GM18858 (cell line): ENCODE data around the gene SLC23A2.
"Not testable (repeated sequence)": the region's sequence is repeated elsewhere in the genome, so short reads cannot be mapped to it uniquely, and the experiment has no call there.

Experiments used
- ATAC-seq: cut with Tn5 transposase; IDR thresholded peaks from one replicate; pipeline ENCODE4 v1.9.1; 2021; ENCODE audit not compliant: unreplicated experiment

The SLC23A2 gene

GRCh38 chr20:4853004-4853403 is 148.3 kb downstream of the SLC23A2 start:
- no peak for ATAC-seq

GRCh38 chr20:4850960-4851359 is 150.3 kb downstream of the SLC23A2 start:
- ATAC-seq = no peak

DNA sequence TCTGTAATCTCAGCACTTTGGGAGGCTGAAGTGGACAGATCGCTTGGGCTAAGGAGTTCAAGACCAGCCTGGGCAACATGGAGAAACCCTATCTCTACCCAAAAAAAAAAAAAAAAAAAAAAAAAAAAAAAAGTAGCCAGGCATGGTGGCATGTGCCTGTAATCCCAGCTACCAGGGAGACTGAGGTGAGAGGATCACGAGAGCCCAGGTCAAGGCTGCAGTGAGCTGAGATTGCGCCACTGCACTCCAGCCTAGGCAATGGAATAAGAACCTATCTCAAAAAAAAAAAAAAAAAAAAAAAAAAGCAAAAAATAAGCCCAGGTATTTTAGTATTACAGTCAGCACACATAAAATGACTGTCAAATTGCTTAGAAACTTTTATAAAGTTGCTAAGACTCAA is 152.5 kb downstream of the SLC23A2 start:
- ATAC-seq = not testable (repeated sequence)

- ATAC-seq = no peak
These were observed 153.3 kb downstream of the SLC23A2 start for GRCh38 chr20:4848041-4848440.

DNA sequence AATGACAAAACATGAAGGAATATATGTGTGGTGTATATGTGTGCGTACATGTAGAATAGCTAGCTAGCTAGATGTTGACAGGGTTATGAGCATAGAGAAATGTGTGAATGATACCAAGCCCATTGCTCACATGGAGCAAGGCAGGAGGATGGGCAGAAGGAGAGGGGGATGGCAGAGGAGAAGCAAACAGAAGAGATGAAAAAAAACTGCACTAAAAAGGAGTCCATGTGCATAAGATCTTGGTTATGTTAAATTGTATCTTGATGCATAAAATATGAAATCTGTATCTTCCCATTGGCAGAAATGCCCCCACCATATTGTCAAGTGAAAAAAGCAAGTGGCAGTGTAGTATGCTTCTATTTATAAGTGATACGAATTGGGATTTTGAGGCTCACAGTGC is 154.5 kb downstream of the SLC23A2 start:
- ATAC-seq = no peak

DNA sequence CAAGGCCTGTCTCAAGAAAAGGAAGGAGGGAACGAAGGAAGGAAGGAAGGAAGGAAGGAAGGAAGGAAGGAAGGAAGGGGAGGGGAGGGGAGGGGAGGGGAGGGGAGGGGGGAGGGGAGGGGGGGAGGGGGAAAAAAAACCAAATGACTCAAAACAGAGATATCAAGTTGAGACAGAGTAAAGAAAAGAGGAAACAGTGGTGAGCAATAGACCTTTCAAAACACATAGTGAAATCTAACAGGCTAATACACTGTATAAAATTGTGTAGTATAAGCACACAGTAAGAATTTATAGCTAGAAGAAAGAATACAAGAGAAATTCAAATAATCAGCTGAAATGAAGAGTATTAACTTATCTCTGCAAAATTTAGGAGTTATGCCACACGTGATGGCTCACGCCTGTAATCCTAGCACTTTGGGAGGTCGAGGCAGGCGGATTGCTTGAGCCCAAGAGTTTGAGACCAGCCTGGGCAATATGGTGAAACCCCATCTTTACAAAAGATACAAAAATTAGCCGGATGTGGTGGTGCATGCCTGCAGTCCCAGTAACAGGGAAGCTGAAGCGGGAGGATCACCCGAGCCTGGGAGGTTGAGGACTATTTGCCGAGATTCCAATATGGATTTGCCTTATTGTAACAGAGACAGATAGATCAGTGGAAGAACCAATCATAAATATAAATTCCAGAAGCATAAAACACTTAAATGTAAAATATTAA is 156.4 kb downstream of the SLC23A2 start:
- no peak for ATAC-seq

- ATAC-seq = no peak
These were observed 157.0 kb downstream of the SLC23A2 start for GRCh38 chr20:4844325-4844724.

DNA sequence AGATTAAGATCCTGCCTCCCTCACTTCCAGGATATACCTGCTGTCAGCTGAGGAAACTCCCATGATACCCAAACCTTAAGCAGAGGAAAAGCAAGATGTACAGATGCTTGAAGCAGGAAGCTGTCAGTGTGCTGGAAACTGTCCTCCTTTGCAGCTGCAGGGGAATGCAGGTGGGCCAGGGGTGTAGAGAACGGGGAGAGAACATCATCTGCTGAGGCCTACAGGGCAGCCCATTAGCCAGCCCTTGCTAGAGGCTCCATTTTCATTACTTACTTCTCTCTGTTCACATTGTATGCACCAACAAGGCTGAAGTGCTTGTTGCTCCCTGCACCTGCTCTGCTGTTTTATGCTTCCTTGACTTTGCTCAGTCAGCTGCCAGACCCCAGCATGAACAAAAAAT is 160.5 kb downstream of the SLC23A2 start:
- no peak for ATAC-seq

DNA sequence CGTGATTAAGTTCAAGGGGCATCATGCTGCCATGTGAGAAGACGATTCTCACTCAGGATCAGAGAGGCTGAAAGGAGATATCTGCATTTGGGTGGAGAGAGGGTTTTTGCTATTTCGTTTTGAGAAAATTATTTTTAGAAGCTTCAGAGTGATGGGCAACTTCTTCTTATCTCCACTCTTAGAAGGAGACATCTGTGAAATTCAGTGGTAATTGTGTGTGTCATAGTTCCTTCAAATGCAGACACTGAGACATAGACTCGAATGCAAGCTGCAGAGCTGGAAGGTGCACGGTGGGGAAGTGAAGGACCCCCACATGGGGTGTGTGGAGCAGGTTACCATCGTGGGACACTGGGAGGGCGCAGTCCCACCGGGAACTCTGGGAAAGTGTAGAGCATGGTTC is 162.8 kb downstream of the SLC23A2 start:
- no peak for ATAC-seq

DNA sequence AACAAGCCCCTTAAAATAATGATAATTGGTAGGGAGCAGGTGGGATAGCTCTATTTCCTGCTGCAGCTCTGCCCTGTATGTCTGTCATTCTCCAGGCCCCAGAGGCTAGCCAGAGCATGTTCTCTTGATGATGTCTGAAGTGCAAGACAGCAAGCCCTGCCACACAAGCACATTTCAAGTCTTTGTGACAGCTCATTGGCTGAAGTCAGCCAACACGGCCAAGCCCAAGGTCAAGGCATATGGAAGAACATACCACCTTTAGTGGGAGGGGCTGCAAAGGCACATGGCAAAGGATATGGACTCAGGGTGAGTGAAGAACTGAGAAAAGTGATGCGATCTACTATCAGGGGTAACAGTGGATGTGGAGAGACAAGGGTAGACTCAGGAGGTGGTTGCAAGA is 163.6 kb downstream of the SLC23A2 start:
- no peak for ATAC-seq

DNA sequence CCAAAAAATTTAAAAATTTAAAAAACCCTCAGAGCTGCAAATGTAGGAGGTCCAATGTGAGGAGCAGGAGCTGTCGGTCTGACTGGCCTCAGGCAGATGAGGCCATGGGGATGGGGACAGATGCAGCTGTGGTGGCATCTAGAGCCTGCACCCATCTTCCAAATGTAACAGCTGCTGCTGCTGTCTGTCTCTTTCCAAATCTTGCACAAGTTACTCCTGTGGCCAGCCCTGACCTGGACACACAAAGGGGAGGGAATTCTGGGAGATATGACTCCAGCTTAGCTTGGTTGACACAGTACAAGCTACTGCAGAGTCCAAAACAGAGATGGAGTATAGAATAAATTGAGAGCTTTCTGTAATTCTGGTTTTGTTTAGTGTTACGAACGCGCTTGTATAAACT is 164.4 kb downstream of the SLC23A2 start:
- ATAC-seq = no peak

DNA sequence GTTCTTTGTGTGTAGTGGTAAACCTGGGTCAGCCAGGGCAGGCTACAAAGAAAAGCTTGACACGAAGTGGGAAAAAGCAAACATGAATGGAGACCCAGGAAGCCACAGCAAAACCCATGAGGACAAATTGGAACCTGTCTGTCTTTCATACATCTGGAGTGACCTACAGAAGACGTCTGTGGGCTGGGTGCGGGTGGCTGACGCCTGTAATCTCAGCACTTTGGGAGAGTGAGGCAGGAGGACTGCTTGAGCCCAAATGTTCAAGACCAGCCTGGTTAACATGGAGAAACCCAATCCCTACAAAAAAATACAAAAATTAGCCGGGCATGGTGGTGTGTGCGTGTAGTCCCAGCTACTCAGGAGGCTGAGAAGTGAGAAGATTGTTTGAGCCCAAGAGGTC is 164.8 kb downstream of the SLC23A2 start:
- ATAC-seq = no peak

DNA sequence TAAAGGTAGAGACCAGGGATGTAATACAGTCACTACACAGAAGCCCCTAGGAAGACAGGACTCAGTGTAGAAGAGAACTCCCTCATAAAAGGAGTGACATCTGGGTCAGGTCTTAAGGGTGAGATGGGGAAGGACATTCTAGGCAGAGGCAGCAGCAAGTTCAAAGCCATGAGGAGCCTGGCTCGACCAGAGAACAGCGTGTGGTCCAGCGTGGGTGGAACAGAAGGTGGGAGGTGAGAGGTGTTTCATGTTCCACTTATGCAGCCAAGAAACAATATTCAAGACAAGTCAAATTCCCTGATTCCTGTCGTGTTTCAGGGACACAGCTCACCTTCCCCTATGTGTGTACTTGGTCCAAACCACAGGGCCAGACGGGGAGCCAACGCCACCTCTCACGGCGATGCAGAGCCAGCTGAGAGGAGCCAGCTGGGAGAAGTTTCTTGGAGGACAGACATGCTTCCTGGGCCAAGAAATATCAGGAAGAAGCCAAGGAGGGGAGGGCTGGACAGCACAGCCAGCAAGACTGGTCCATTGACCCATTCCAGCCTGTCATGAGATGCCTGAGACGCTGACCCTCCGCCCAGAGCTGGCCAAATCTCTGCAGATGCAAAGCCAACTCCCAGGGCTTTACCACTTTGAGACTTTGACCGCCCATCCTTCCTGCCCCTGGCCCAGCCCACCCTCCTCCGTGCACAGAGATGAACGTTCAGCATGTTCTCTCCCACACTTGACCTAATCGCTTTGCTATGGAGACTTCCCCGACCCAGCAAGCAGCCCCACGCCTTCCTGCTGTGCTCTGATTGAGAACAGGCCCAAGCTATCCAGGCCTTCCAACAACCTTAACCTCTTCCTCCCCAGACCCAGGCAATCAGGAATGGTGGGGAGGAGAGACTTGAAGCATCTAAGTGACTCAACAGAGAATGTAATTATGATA is 165.8 kb downstream of the SLC23A2 start:
- ATAC-seq = no peak

GRCh38 chr20:4833074-4833728 is 168.1 kb downstream of the SLC23A2 start:
- ATAC-seq = no peak

- ATAC-seq = no peak
These were observed 168.8 kb downstream of the SLC23A2 start for GRCh38 chr20:4832469-4832868.

DNA sequence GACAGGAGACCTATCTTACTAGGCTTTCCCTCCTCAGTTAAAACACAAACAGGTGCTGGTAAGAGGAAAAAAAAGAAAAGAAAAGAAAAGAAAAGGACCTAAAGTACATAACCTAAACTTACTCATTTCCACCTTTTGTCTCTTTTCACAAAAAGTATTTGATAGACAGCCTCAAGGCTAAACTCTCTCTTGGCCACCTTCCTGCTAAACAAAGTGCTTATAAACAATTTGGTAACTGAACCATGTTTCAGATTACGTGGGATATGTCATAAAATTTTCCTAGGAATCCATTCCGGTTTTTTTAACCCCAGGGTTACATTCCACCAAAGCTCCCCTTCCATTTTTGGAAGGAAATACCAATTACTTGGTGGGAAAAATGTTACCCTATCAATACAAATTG is 170.6 kb downstream of the SLC23A2 start:
- no peak for ATAC-seq

DNA sequence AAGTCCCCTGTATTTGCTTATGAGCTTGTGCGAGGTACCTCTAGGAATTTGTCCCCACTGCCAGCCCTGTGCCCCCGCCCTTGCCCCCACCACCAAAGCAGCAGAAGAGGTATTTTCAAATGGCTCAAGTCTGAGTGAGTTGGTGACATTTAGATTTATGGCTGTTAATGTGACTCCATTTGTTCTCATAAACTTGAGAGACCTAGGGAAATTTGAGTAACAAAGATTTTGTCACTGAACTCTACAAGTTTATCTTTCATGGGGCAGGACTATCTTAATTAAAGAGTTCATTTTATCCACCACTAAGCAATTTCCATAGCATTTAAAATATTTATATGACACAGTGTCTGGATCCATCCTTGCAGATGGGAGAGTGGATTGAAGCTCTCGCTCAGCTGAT is 171.1 kb downstream of the SLC23A2 start:
- ATAC-seq = no peak

- no peak for ATAC-seq
These were observed 171.6 kb downstream of the SLC23A2 start for GRCh38 chr20:4829514-4830215.

GRCh38 chr20:4828830-4829513 is 172.3 kb downstream of the SLC23A2 start:
- ATAC-seq = no peak

- no peak for ATAC-seq
These were observed 179.7 kb downstream of the SLC23A2 start for GRCh38 chr20:4821590-4821989.
